Upper lobe of left lung (tissue), 6 donors: ENCODE measurements around the gene S100G. TPM values are rescaled to one million over a fixed set of nuclear protein-coding genes. Genes with fewer than 3 reads are reported as not detected.

Experiments used
- ATAC-seq, 2 donors: fragments of 200-7000 bp; cut with Tn5 transposase; one replicate each; pipeline ENCODE4 v1.9.1; 2022; ENCODE audit warnings: mild to moderate bottlenecking in 2 of 2, moderate library complexity in 2 of 2; ENCODE audit not compliant: low FRiP score in 2 of 2
- DNase-seq, 2 donors: peaks; one replicate each; pipeline ENCODE4 v3.0.0-alpha.2; 2019 to 2020
- H3K27ac ChIP-seq, 4 donors: fragments of 200-600 bp; sonication (generic); one replicate each; pipeline ENCODE4 v1.5.1; 2016 to 2019
- H3K27me3 ChIP-seq, 4 donors: fragments of 200-600 bp; sonication (generic); one replicate each; pipeline ENCODE4 v1.5.1; 2017 to 2019
- H3K36me3 ChIP-seq, 4 donors: fragments of 200-600 bp; sonication (generic); one replicate each; pipeline ENCODE4 v1.5.1; 2016 to 2019
- H3K4me1 ChIP-seq, 4 donors: fragments of 200-600 bp; sonication (generic); one replicate each; pipeline ENCODE4 v1.5.1; 2018 to 2019
- H3K4me3 ChIP-seq, 4 donors: fragments of 200-600 bp; sonication (generic); one replicate each; pipeline ENCODE4 v1.5.1; 2017 to 2019; ENCODE audit warnings: mild to moderate bottlenecking in 2 of 4, moderate library complexity in 1 of 4
- H3K9me3 ChIP-seq, 4 donors: fragments of 200-600 bp; sonication (generic); one replicate each; pipeline ENCODE4 v1.5.1; 2018 to 2019
- CTCF ChIP-seq, 6 experiments: fragments of 450-650 bp in 4 of 6; fragments of 200-600 bp in 2 of 6; sonication (generic) in 2 of 6; IDR thresholded peaks; one replicate each; pipeline ENCODE4 v1.5.1; 2016 to 2019; ENCODE audit warnings: antibody characterized with exemption in 6 of 6
- EP300 ChIP-seq, 4 donors: sonication (generic); formaldehyde crosslinking; IDR thresholded peaks; one replicate each; pipeline ENCODE4 v1.5.1; 2017; ENCODE audit warnings: antibody characterized with exemption in 4 of 4, control low read depth in 2 of 4
- POLR2A ChIP-seq, 4 donors: fragments of 450-650 bp; IDR thresholded peaks; one replicate each; pipeline ENCODE4 v1.5.1; 2016 to 2017; ENCODE audit warnings: antibody characterized with exemption in 4 of 4, mild to moderate bottlenecking in 2 of 4
- POLR2AphosphoS5 ChIP-seq, 2 donors: sonication (generic); formaldehyde crosslinking; IDR thresholded peaks; one replicate each; pipeline ENCODE4 v1.5.1; 2017; ENCODE audit warnings: antibody characterized with exemption in 2 of 2
- WGBS, 2 donors: methylation state at CpG; one replicate each; pipeline ENCODE4 v1.1.5; 2017 to 2018; 5-methylcytosine and 5-hydroxymethylcytosine counted together
- total RNA-seq, 6 donors: library from RNA; depleted of rRNA in 4 of 6; stranded (reverse); fragments of >200 nt in 4 of 6; gene quantifications; one replicate each; pipeline versions ENCODE4 v1.1.0 to v1.2.1, GENCODE V29; 2016 to 2021
- donor health status: DM: no; HTN: no; CAD: no; lungs with moderate emphysema.
- donor health status: DM: no; HTN: yes; CAD: no; lungs with severe emphysema.

The S100G gene
- total RNA-seq, 6 donors from 2014 or later, result 0.54 TPM; not detected in 5

- H3K9me3 ChIP-seq, result no peaks in the 10 kb centered on the region
- H3K36me3 ChIP-seq, result no peaks in the 10 kb centered on the region
- no peaks in the 10 kb centered on the region for H3K4me1 ChIP-seq
- H3K27me3 ChIP-seq, result no peaks in the 10 kb centered on the region
- TF ChIP-seq POLR2AphosphoS5 (IDR thresholded peaks at IDR 0.05) (no peak), EP300 (IDR thresholded peaks at IDR 0.05) (no peak), POLR2A (IDR thresholded peaks at IDR 0.05) (no peak), CTCF (IDR thresholded peaks at IDR 0.05) (no peak)
- H3K4me3 ChIP-seq, result no peak overlapping the region
- DNase-seq (no peak), ATAC-seq (no peak)
- no peak overlapping the region for H3K27ac ChIP-seq
- WGBS, 2 donors, result 70 to 72% methylated on average over 5 of the region's 5 CpGs
These were observed 6.8 kb upstream of the S100G start for GRCh38 chrX:16643176-16643575.

GRCh38 chrX:16646366-16647138, 3.4 kb upstream of the S100G start:
- no peaks in the 10 kb centered on the region for H3K4me1 ChIP-seq
- H3K9me3 ChIP-seq, result no peaks in the 10 kb centered on the region
- H3K27me3 ChIP-seq, result no peaks in the 10 kb centered on the region
- no peaks in the 10 kb centered on the region for H3K36me3 ChIP-seq
- no peak for ATAC-seq
- DNase-seq, result no peak
- no peak for TF ChIP-seq EP300 (IDR thresholded peaks at IDR 0.05)
- TF ChIP-seq POLR2AphosphoS5 (IDR thresholded peaks at IDR 0.05), result no peak
- no peak for TF ChIP-seq POLR2A (IDR thresholded peaks at IDR 0.05)
- no peak for TF ChIP-seq CTCF (IDR thresholded peaks at IDR 0.05)
- 62 to 84% methylated on average over 2 to 4 of the region's 4 CpGs for WGBS, 2 donors
- no peak overlapping the region for H3K27ac ChIP-seq
- H3K4me3 ChIP-seq, result no peak overlapping the region

- Histone ChIP-seq H3K4me1 (no peaks in the 10 kb centered on the region), H3K36me3 (no peaks in the 10 kb centered on the region), H3K4me3 (no peak overlapping the region), H3K9me3 (no peaks in the 10 kb centered on the region), H3K27ac (no peak overlapping the region), H3K27me3 (no peaks in the 10 kb centered on the region)
- TF ChIP-seq EP300 (IDR thresholded peaks at IDR 0.05), result no peak
- TF ChIP-seq POLR2AphosphoS5 (IDR thresholded peaks at IDR 0.05), result no peak
- no peak for TF ChIP-seq CTCF (IDR thresholded peaks at IDR 0.05)
- no peak for TF ChIP-seq POLR2A (IDR thresholded peaks at IDR 0.05)
- WGBS, 2 donors, result 82 to 88% methylated on average over 4 of the region's 4 CpGs
- no peak for ATAC-seq
- DNase-seq, result no peak
These were observed 1.6 kb downstream of the S100G start for GRCh38 chrX:16651391-16652024.

- Histone ChIP-seq H3K36me3 (no peaks in the 10 kb centered on the region), H3K4me3 (no peak overlapping the region), H3K9me3 (no peaks in the 10 kb centered on the region), H3K4me1 (no peaks in the 10 kb centered on the region), H3K27ac (no peak overlapping the region), H3K27me3 (no peaks in the 10 kb centered on the region)
- 88 to 90% methylated on average over 3 to 7 of the region's 7 CpGs for WGBS, 2 donors
- DNase-seq, result no peak
- TF ChIP-seq EP300 (IDR thresholded peaks at IDR 0.05) (no peak), CTCF (IDR thresholded peaks at IDR 0.05) (no peak)
- no peak for ATAC-seq
These were observed 3.5 kb downstream of the S100G start for GRCh38 chrX:16653424-16653823.

GRCh38 chrX:16654093-16654492, 4.1 kb downstream of the S100G start:
- H3K27ac ChIP-seq, result no peak overlapping the region
- no peak for ATAC-seq
- H3K4me3 ChIP-seq, result no peak overlapping the region
- H3K36me3 ChIP-seq, result no peaks in the 10 kb centered on the region
- TF ChIP-seq CTCF (IDR thresholded peaks at IDR 0.05), result no peak
- TF ChIP-seq POLR2A (IDR thresholded peaks at IDR 0.05), result no peak
- no peak for TF ChIP-seq EP300 (IDR thresholded peaks at IDR 0.05)
- no peak for TF ChIP-seq POLR2AphosphoS5 (IDR thresholded peaks at IDR 0.05)
- H3K9me3 ChIP-seq, result no peaks in the 10 kb centered on the region
- H3K4me1 ChIP-seq, result no peaks in the 10 kb centered on the region
- no peaks in the 10 kb centered on the region for H3K27me3 ChIP-seq
- no peak for DNase-seq
- 89 to 100% methylated on average over 3 of the region's 3 CpGs for WGBS, 2 donors
